ENCODE data around the gene ASPSCR1. TPM values are rescaled to one million over a fixed set of nuclear protein-coding genes. Genes with fewer than 3 reads are reported as not detected.

The ASPSCR1 gene
- total and polyA plus RNA-seq, 2 of the 13 experiments (the other 11 are each of a cell fraction or from before 2014, with no cell fraction given): 274 to 314 TPM

- TF ChIP-seq TFDP1 (CRISPR knock-in tag; IDR thresholded peaks at IDR 0.05; ENCODE audit: borderline replicate concordance) (no peak), ZNF776 (CRISPR knock-in tag; IDR thresholded peaks at IDR 0.05) (0 out of 2 replicates have a peak, but pooled peaks have one; percentile 2), ZBTB42 (CRISPR knock-in tag; IDR thresholded peaks at IDR 0.05) (no peak), NCOR1 (IDR thresholded peaks at IDR 0.05; ENCODE audit: borderline replicate concordance, low read length) (no peak), BCL6 (CRISPR knock-in tag; IDR thresholded peaks at IDR 0.05) (peak; percentile 25), DNMT3B (CRISPR knock-in tag; conservative IDR thresholded peaks at IDR 0.05) (0 out of 2 replicates have a peak, but pooled peaks have one; percentile 38), ZNF615 (CRISPR knock-in tag; IDR thresholded peaks at IDR 0.05; ENCODE audit: borderline replicate concordance) (0 out of 2 replicates have a peak, but pooled peaks have one; percentile 26), RARG (CRISPR knock-in tag; IDR thresholded peaks at IDR 0.05; ENCODE audit: low read depth) (no peak), SRF (IDR thresholded peaks at IDR 0.05; ENCODE audit: low read depth, low read length) (no peak), U2AF1 (optimal IDR thresholded peaks at IDR 0.05; ENCODE audit: low read depth, low read length) (no peak), HDAC2 (CRISPR knock-in tag; IDR thresholded peaks at IDR 0.05) (no peak), ZNF317 (CRISPR knock-in tag; IDR thresholded peaks at IDR 0.05) (no peak), THAP11 (CRISPR knock-in tag; IDR thresholded peaks at IDR 0.05) (no peak), CEBPZ (IDR thresholded peaks at IDR 0.05; ENCODE audit: low read length) (no peak), ZBTB10 (CRISPR knock-in tag; IDR thresholded peaks at IDR 0.05; ENCODE audit: borderline replicate concordance) (no peak), SNAPC4 (CRISPR knock-in tag; IDR thresholded peaks at IDR 0.05) (peak; percentile 10; the same call in 1 of the 2 replicates), ATF2 (CRISPR knock-in tag; IDR thresholded peaks at IDR 0.05) (no peak; the same call in none of the 2 replicates)
These were observed 44.5 kb downstream of the ASPSCR1 start (continued) for GRCh38 chr17:82021900-82022309.
